Transverse colon (tissue), 4 donors: Measurements from ENCODE around the gene CXCL12. TPM values are rescaled to one million over a fixed set of nuclear protein-coding genes. Genes with fewer than 3 reads are reported as not detected.

Experiments
- DNase-seq: peaks from one replicate; pipeline ENCODE4 v3.0.0-alpha.2; 2019
- H3K27ac ChIP-seq, 4 donors: fragments of 200-600 bp; sonication (generic); 2 replicates each; pipeline ENCODE4 v1.5.1; 2016 to 2018; ENCODE audit warnings: inconsistent platforms in 4 of 4
- H3K27me3 ChIP-seq: fragments of 200-600 bp; sonication (generic); 2 replicates; pipeline ENCODE4 v1.5.1; 2017; ENCODE audit warnings: inconsistent platforms
- H3K36me3 ChIP-seq, 4 donors: fragments of 200-600 bp; sonication (generic); 2 replicates each; pipeline ENCODE4 v1.5.1; 2017 to 2019; ENCODE audit warnings: inconsistent platforms in 4 of 4
- H3K4me1 ChIP-seq, 4 donors: fragments of 200-600 bp; sonication (generic); 2 replicates each; pipeline ENCODE4 v1.5.1; 2017 to 2020; ENCODE audit warnings: inconsistent platforms in 4 of 4
- H3K4me3 ChIP-seq, 4 donors: fragments of 200-600 bp; sonication (generic); 1 replicate in 1 of 4; 2 replicates in 3 of 4; pipeline versions ENCODE4 v1.5.1 to v1.6.1; 2017 to 2019; ENCODE audit warnings: inconsistent platforms in 4 of 4
- H3K9me3 ChIP-seq, 2 donors: fragments of 200-600 bp; sonication (generic); 2 replicates each; pipeline ENCODE4 v1.5.1; 2017 to 2019; ENCODE audit warnings: inconsistent platforms in 2 of 2
- EP300 ChIP-seq: sonication (generic); formaldehyde crosslinking; IDR thresholded peaks from one replicate; pipeline ENCODE4 v1.6.1; 2017; ENCODE audit warnings: antibody characterized with exemption, low read depth
- POLR2A ChIP-seq: fragments of 450-650 bp; IDR thresholded peaks from one replicate; pipeline ENCODE4 v1.6.1; 2016; ENCODE audit warnings: antibody characterized with exemption, mild to moderate bottlenecking, moderate library complexity
- POLR2AphosphoS5 ChIP-seq, 3 donors: sonication (generic); formaldehyde crosslinking; IDR thresholded peaks; one replicate each; pipeline ENCODE4 v1.6.1; 2016; ENCODE audit warnings: antibody characterized with exemption in 3 of 3
- WGBS, 2 donors: methylation state at CpG; one replicate each; pipeline ENCODE4 v1.1.5; 2018; ENCODE audit warnings: low coverage in 1 of 2; 5-methylcytosine and 5-hydroxymethylcytosine counted together
- in situ Hi-C, 4 donors: fragments of 200-750 bp; cut with MboI; loops; one replicate each; pipeline versions ENCODE4 v1.15.0 to v1.15.1; 2017; ENCODE audit warnings: low sequenced_read_pairs in 3 of 4, low pct_ligation_motif_present in 1 of 4, low pct_unique_long_range_greater_than_20kb in 1 of 4
- intact Hi-C: fragments of 100-400 bp; cut with DNase I; formaldehyde crosslinking; loops from one replicate; pipeline ENCODE4 v1.15.1; 2023; ENCODE audit warnings: low total_unique reads
- total RNA-seq, 4 donors: library from RNA; depleted of rRNA; stranded (reverse); fragments of >200 nt; gene quantifications; one replicate each; pipeline ENCODE4 v1.1.0, GENCODE V29; 2016
- TF ChIP-seq, protein P1 (sequence below), 5 experiments: fragments of 200-600 bp in 3 of 5; fragments of 450-650 bp in 2 of 5; sonication (generic) in 3 of 5; IDR thresholded peaks; 1 replicate in 2 of 5; 2 replicates in 3 of 5; pipeline ENCODE4 v1.5.1; 2016 to 2017; ENCODE audit warnings: antibody characterized with exemption in 5 of 5, inconsistent platforms in 3 of 5, mild to moderate bottlenecking in 2 of 5, moderate library complexity in 1 of 5

CXCL12 gene
- total RNA-seq, 4 donors from 2014 or later: 6.8 to 19.5 (median 17.9) TPM

DNA sequence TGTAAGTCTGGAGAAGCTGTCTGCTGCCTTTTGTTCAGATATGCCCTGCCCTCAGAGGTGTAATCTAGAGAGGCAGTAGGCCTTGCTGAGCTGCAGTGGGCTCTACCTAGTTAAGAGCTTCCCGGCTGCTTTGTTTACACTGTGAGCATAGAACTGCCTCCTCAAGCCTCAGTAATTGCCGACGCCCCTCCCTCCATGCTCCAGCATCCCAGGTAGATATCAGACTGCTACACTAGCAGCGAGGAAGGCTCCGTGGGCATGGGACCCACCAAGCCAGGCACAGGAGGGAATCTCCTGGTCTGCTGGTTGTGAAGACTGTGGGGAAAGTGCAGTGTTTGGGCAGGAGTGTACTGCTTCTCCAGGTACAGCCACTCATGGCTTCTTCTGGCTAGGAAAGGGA is 26.4 kb upstream of the CXCL12 start:
- DNase-seq: no peak
- TF ChIP-seq POLR2A (no peak), POLR2AphosphoS5 (IDR thresholded peaks at IDR 0.05) (no peak), EP300 (no peak)
- TF ChIP-seq, protein P1, sequence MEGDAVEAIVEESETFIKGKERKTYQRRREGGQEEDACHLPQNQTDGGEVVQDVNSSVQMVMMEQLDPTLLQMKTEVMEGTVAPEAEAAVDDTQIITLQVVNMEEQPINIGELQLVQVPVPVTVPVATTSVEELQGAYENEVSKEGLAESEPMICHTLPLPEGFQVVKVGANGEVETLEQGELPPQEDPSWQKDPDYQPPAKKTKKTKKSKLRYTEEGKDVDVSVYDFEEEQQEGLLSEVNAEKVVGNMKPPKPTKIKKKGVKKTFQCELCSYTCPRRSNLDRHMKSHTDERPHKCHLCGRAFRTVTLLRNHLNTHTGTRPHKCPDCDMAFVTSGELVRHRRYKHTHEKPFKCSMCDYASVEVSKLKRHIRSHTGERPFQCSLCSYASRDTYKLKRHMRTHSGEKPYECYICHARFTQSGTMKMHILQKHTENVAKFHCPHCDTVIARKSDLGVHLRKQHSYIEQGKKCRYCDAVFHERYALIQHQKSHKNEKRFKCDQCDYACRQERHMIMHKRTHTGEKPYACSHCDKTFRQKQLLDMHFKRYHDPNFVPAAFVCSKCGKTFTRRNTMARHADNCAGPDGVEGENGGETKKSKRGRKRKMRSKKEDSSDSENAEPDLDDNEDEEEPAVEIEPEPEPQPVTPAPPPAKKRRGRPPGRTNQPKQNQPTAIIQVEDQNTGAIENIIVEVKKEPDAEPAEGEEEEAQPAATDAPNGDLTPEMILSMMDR (IDR thresholded peaks at IDR 0.05): no peak
- in situ Hi-C loops: no loop called here
- Histone ChIP-seq H3K4me1 (no peaks in the 10 kb centered on the region), H3K27me3 (no peaks in the 10 kb centered on the region), H3K27ac (no peak overlapping the region), H3K36me3 (no peaks in the 10 kb centered on the region), H3K4me3 (no peak overlapping the region), H3K9me3 (no peaks in the 10 kb centered on the region)
- 79% methylated on average over 4 of the region's 5 CpGs; no CpG with 5 or more reads in 1 of the 2 donors for WGBS, 2 donors
- intact Hi-C loops: no loop called here

DNA sequence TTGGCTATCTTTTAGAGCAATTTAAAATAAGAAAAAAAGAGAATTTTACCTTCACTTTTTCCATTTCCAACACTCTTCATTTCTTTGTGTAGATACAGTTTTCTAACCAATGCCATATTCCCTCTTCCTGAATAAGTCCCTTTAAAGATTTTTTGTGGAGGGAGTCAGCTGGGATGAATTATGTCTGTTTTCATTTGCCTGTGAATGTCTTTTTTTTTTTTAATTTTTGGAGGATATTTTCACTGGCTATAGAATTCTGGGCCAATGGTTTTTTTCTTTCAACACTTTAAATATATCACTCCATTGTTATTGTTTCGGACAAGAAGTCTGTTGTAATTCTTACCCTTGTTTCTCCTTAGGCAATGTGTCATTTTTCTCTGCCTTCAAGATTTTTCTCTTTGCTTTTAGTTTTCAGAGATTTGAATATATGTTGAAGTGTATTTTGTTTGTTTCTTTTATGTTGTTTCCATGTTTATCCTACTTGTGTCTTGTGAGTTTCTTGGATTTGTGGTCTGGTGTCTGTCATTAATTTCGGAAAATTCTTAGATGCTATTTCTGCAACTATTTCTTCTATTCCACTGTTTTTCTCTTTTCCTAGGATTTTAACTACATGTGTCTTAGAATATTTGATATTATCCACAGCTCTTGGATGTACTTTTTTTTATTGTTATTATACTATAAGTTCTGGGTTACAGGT is 20.0 kb upstream of the CXCL12 start:
- 97 to 100% methylated on average over 2 of the region's 2 CpGs for WGBS, 2 donors
- Histone ChIP-seq H3K27me3 (no peaks in the 10 kb centered on the region), H3K27ac (no peak overlapping the region), H3K4me1 (no peaks in the 10 kb centered on the region), H3K36me3 (no peaks in the 10 kb centered on the region), H3K9me3 (no peaks in the 10 kb centered on the region), H3K4me3 (no peak overlapping the region)
- DNase-seq: no peak
- in situ Hi-C loops (no loop called here), intact Hi-C loops (no loop called here)
- TF ChIP-seq POLR2A: no peak

DNA sequence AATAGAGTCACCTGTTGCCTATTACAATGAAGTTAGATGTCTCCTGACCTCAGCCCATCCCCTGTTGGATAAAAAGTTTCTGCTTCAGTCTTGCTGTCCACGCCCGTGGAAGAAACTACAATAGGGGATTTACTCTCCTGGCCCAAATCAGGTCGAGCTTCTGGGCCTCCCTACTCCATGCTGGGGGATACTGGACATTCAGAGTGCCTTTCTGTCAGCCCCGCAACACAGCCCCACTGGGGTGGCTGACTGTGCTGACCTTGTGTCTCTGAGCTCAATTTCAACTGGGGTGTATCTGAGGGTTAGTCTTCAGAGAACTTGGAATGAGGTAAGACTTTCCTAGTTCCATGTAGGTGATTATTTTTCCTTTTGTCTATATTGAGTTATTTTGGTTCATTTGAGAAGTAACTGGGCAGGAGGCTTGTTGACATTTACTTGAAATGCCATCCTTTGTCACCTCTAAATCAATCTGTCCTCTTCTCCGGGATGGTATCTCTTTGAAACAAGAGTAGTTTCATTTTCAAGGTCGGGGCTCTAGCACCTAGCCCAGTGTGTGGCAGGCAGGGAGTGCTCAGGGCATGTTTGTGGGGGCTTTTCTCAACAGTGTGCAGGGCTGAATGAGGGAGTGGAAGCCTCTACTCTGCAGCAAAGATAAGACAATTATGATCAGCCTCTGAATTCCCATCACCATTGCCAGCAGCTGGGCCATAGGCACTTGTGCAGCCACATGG is 17.7 kb upstream of the CXCL12 start:
- WGBS, 2 donors: 76 to 77% methylated on average over 3 to 6 of the region's 6 CpGs
- Histone ChIP-seq H3K4me3 (no peak overlapping the region), H3K27me3 (no peaks in the 10 kb centered on the region), H3K27ac (no peak overlapping the region), H3K9me3 (no peaks in the 10 kb centered on the region), H3K4me1 (no peaks in the 10 kb centered on the region), H3K36me3 (no peaks in the 10 kb centered on the region)
- no peak for DNase-seq
- TF ChIP-seq POLR2A: no peak
- TF ChIP-seq, protein P1 (IDR thresholded peaks at IDR 0.05): no peak
- no peak for TF ChIP-seq POLR2AphosphoS5 (IDR thresholded peaks at IDR 0.05)
- TF ChIP-seq EP300: no peak
- intact Hi-C loops (no loop called here), in situ Hi-C loops (no loop called here)

DNA sequence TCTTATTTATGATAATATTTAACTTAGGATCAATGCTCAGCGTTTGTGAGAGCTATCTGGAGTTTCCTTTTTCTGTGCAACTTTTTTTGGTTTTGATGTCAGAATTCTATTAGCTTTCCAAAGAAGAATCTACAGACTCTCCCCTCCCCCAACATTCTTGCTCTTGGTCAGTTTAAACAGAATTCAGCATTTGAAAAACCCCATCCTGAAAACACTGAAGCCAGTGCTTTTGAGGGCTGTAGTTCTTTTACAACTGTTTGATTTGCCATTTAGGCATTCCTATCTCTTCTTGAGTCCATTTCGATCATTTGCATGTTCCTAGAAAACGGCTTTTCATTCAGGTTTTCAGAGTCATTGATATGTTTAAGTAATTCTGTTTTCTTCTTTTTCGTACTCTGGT is 15.6 kb upstream of the CXCL12 start:
- DNase-seq: no peak
- Histone ChIP-seq H3K36me3 (no peaks in the 10 kb centered on the region), H3K4me3 (no peak overlapping the region), H3K27ac (no peak overlapping the region), H3K9me3 (no peaks in the 10 kb centered on the region), H3K27me3 (no peaks in the 10 kb centered on the region), H3K4me1 (no peaks in the 10 kb centered on the region)
- WGBS, 2 donors: 47 to 55% methylated on average over 4 of the region's 4 CpGs
- TF ChIP-seq POLR2A: no peak
- no peak for TF ChIP-seq POLR2AphosphoS5 (IDR thresholded peaks at IDR 0.05)
- TF ChIP-seq EP300: no peak
- TF ChIP-seq, protein P1 (IDR thresholded peaks at IDR 0.05): no peak
- intact Hi-C loops (no loop called here), in situ Hi-C loops (no loop called here)
